Measurements from ENCODE around the gene MTERF1. TPM values are rescaled to one million over a fixed set of nuclear protein-coding genes. Genes with fewer than 3 reads are reported as not detected.

The MTERF1 gene
- total RNA-seq, 1 experiment from 2014 or later, result 13.1 TPM

GRCh38 chr7:91847876-91848588, 32.5 kb downstream of the MTERF1 start:
- no TSS peak for BruUV-seq (replicated peaks)
- Histone ChIP-seq H2AFZ (ENCODE audit: low read depth, low read length, poor library complexity, severe bottlenecking) (no peak overlapping the region), H3K4me3 (replicated peaks in 1 of 2; ENCODE audit: low read depth in 1 of 2, low read length in 2 of 2) (no peak overlapping the region), H3K27ac (ENCODE audit: low read depth, low read length) (no peak overlapping the region), H3K9me2 (ENCODE audit: insufficient read depth) (no peaks in the 10 kb centered on the region), H3K4me2 (ENCODE audit: low read length) (no peak overlapping the region), H3K9ac (ENCODE audit: low read length) (no peak overlapping the region), H3K79me2 (ENCODE audit: insufficient read depth, low read length) (no peaks in the 10 kb centered on the region), H3K27me3 (ENCODE audit: insufficient read depth, low read length) (no peaks in the 10 kb centered on the region), H4K20me1 (ENCODE audit: insufficient read depth) (no peaks in the 10 kb centered on the region), H3K9me3 (ENCODE audit: control insufficient read depth in 1 of 2, insufficient read depth in 1 of 2, low read depth in 1 of 2, low read length in 2 of 2) (peaks cover 0 to 7% of the 10 kb centered on the region in 2 experiments; a peak in 1 of 4 replicates), H3K4me1 (ENCODE audit: control insufficient read depth in 1 of 2, insufficient read depth in 2 of 2, low read length in 2 of 2) (peaks cover 7 to 30% of the 10 kb centered on the region in 2 experiments), H3K36me3 (ENCODE audit: control insufficient read depth in 1 of 2, insufficient read depth in 2 of 2, low read length in 2 of 2) (no peaks in the 10 kb centered on the region)
- DNase-seq (ENCODE audit: low read depth, low spot score) (no peak), ATAC-seq (no peak)
- TF ChIP-seq EGR1 (IDR thresholded peaks at IDR 0.05; ENCODE audit: low read depth), result no peak
- no peak for TF ChIP-seq ZBTB33 (IDR thresholded peaks at IDR 0.05; ENCODE audit: extremely low read depth, insufficient replicate concordance, low read length)
- TF ChIP-seq SIN3A (IDR thresholded peaks at IDR 0.05; ENCODE audit: low read depth), result no peak
- TF ChIP-seq YY1 (IDR thresholded peaks at IDR 0.05; ENCODE audit: extremely low read depth, insufficient replicate concordance, low read depth, low read length), result no peak
- TF ChIP-seq SRF (IDR thresholded peaks at IDR 0.05; ENCODE audit: low read depth), result no peak
- no peak for TF ChIP-seq ELF1 (IDR thresholded peaks at IDR 0.05; ENCODE audit: borderline replicate concordance, low read depth)
- no peak for TF ChIP-seq JUND (IDR thresholded peaks at IDR 0.05)
- TF ChIP-seq ATF3 (IDR thresholded peaks at IDR 0.05), result no peak
- no peak for TF ChIP-seq POLR2A (IDR thresholded peaks at IDR 0.05; ENCODE audit: borderline replicate concordance, extremely low read depth, insufficient read depth, insufficient read length)
- TF ChIP-seq EZH2 (IDR thresholded peaks at IDR 0.05), result no peak
- no peak for TF ChIP-seq EZH2phosphoT487 (IDR thresholded peaks at IDR 0.05; ENCODE audit: borderline replicate concordance)
- TF ChIP-seq MAX (IDR thresholded peaks at IDR 0.05), result no peak
- TF ChIP-seq CEBPB (IDR thresholded peaks at IDR 0.05; ENCODE audit: low read depth), result no peak
- ChIA-PET CTCF (no interaction called here), RAD21 (ENCODE audit: low non-redundant PET in 1 of 2, low total read pairs in 2 of 2, uncharacterized antibody in 2 of 2, unreplicated experiment in 2 of 2) (no interaction called here), POLR2A (no interaction called here)
- intact Hi-C loops (cut with micrococcal nuclease), result no loop called here
